Astrocyte of the spinal cord (primary cell): ENCODE results near the gene SPOCK1.

Experiments used
- DNase-seq: peaks from one replicate; pipeline ENCODE4 v3.0.0; 2011; ENCODE audit warnings: low read depth, low spot score
- H3K4me3 ChIP-seq: 2 replicates; pipeline ENCODE4 v1.5.1; 2011; ENCODE audit warnings: low read depth, mild to moderate bottlenecking, low read length, moderate library complexity
- CTCF ChIP-seq: IDR thresholded peaks from 2 replicates; pipeline ENCODE4 v1.5.1; 2012; ENCODE audit warnings: low read depth, mild to moderate bottlenecking, low read length, inconsistent platforms
- in situ Hi-C: cut with HindIII; loops from 2 replicates; pipeline ENCODE4 v1.10.0; 2017; ENCODE audit warnings: low sequenced_read_pairs

Gene SPOCK1

GRCh38 chr5:137281201-137281600, 217.9 kb downstream of the SPOCK1 start:
- in situ Hi-C loops, result no loop called here
- DNase-seq, result no peak
- TF ChIP-seq CTCF, result no peak

GRCh38 chr5:137280656-137281055, 218.5 kb downstream of the SPOCK1 start:
- in situ Hi-C loops, result no loop called here
- DNase-seq, result no peak

More at GRCh38 chr5:137281201-137281600, 217.9 kb downstream of the SPOCK1 start:
- H3K4me3 ChIP-seq, result no peak overlapping the region

DNA sequence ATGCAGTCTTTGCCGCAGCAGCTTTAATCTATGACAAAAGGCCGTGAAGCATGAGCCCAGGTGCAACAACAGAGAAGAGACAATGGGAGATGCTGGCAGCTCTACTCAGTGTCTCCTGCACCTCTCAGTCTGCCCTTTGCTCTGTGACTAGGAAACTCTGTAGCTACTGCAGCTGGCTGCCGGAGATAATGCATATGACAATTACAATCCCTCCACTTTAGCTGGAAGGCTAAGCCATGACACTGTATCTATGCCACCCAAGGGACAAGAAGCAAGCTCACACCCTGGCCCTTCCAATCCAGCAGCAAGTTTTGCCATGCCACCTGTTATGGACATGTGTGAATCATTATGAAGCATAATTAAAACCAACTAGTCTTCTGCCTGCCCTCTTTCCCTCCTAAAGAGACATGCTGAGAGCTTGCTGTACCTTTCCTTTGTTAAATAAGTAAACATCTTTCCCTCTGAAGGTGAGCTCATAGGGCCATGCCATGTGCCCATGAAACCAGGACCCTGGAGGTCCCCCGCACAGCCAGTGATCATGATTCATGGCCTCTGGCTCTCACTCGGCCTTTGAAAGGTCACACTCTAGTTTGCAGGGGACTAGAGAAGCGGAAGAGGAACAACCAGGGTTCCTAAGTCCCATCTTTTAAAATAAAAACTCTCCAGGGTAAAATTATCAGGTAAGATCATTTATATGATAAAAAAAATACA, 219.4 kb downstream of the SPOCK1 start:
- no peak for TF ChIP-seq CTCF
- H3K4me3 ChIP-seq, result no peak overlapping the region
- in situ Hi-C loops, result no loop called here
- no peak for DNase-seq

More at GRCh38 chr5:137280656-137281055, 218.5 kb downstream of the SPOCK1 start:
- no peak overlapping the region for H3K4me3 ChIP-seq
- no peak for TF ChIP-seq CTCF

DNA sequence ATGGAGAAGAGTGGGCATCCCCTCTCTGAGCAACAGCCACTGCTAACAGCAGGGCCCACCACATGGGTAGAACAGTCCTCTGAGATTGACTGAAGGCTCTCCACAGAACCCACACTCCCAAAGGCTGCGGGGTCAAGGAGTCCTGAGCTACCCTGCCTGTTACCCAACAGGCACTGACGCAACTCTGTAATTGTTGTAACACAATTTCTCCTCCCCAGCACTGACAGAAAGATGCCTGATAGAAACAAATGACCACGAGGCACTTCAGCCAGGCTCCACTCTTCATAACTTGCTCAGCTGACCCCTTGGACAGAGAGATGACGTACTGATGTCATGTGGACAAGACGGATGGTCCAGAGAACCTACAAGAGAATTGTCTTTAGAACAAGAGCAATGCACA, 220.7 kb downstream of the SPOCK1 start:
- TF ChIP-seq CTCF, result no peak
- in situ Hi-C loops, result no loop called here
- H3K4me3 ChIP-seq, result no peak overlapping the region
- DNase-seq, result no peak

- no peak overlapping the region for H3K4me3 ChIP-seq
- no peak for TF ChIP-seq CTCF
- in situ Hi-C loops, result no loop called here
- no peak for DNase-seq
Observed at GRCh38 chr5:137275083-137275482, 224.0 kb downstream of the SPOCK1 start.

DNA sequence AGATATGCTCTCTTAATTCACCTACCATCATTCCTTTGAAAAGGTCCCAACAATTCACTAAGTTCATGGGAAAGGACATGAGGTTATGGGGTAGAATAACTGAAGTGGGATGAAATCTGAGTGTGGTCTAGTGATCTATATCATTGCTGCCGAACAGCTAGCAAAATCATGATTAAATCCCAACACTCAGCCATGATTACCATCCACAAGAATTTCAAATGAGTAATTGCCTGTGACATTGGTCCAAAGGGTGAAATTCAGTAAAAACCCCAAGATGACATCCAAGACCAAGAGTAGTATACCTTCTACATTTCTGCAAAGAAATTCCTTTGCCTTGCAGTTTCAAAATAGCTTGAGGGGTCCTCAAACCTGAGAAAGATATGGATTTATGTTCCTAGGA, 225.6 kb downstream of the SPOCK1 start:
- no peak for TF ChIP-seq CTCF
- H3K4me3 ChIP-seq, result no peak overlapping the region
- DNase-seq, result no peak
- in situ Hi-C loops, result no loop called here
